ENCODE data around the gene KRTAP19-8. TPM values are rescaled to one million over a fixed set of nuclear protein-coding genes. Genes with fewer than 3 reads are reported as not detected.

KRTAP19-8 gene
- total RNA-seq, 1 donor: not detected

DNA sequence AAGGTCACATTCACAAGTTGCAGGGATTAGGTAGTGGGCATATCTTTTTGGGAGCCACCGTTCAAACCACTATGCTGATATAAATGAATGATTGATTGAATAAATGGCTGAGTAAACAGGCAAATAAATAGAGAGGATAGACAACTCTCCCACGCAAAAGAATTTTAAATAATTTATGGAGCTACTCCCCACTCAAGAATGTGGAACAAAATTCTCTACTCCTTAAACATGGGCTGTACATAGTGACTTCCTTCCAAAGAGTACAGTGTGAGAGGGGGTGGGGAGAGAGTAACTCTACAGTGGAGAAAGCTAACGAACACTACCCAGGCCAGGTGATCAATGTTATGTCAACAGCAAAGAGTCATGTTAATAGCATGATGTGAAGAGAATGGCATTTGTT lies 40.7 kb downstream of the KRTAP19-8 start:
- TF ChIP-seq, protein P1, sequence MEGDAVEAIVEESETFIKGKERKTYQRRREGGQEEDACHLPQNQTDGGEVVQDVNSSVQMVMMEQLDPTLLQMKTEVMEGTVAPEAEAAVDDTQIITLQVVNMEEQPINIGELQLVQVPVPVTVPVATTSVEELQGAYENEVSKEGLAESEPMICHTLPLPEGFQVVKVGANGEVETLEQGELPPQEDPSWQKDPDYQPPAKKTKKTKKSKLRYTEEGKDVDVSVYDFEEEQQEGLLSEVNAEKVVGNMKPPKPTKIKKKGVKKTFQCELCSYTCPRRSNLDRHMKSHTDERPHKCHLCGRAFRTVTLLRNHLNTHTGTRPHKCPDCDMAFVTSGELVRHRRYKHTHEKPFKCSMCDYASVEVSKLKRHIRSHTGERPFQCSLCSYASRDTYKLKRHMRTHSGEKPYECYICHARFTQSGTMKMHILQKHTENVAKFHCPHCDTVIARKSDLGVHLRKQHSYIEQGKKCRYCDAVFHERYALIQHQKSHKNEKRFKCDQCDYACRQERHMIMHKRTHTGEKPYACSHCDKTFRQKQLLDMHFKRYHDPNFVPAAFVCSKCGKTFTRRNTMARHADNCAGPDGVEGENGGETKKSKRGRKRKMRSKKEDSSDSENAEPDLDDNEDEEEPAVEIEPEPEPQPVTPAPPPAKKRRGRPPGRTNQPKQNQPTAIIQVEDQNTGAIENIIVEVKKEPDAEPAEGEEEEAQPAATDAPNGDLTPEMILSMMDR (IDR thresholded peaks at IDR 0.05; ENCODE audit: insufficient read depth, low read length): no peak
- DNase-seq (ENCODE audit: low read depth): no peak
- H3K4me3 ChIP-seq (ENCODE audit: low read depth, low read length): no peak overlapping the region

DNA sequence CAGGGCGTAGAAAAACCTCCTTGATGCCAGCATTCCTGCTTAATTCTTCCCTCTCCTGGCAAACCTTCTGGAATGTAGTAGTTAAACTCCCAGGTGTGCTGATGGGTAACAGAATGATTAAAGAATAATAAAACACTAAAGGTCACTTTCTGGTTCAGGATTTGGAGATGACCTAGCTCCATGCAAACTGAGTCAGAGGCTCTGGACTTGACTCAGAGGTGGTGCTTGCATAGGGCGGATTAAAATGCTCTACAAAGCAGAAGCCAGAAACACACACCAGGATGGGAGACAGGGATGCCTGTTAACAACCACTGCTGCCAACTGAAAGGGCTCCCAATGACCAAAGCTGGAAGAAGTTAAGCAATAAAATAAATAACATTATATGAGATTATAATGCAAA lies 41.5 kb downstream of the KRTAP19-8 start:
- TF ChIP-seq, protein P1 (IDR thresholded peaks at IDR 0.05; ENCODE audit: insufficient read depth, low read length): no peak
- no peak overlapping the region for H3K4me3 ChIP-seq (ENCODE audit: low read depth, low read length)
- DNase-seq (ENCODE audit: low read depth): no peak

DNA sequence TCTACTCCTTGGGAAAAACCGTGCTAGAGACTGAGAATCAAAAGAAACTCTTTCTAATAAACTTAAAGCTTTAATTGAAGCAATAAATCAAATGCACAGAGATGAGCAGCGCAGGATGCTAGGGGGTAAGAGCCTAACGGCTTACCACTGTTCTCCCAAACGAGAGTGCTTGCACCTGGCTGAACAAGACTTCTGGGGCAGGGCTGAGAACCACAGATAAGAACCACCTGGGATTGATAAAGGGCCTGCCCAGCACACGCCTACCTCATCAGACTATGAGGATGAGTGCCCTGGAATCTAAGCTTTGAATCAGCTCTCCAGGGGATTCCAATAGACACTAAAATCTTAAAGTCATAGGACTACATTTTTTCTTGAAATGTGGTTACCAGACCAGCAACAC lies 43.3 kb downstream of the KRTAP19-8 start:
- DNase-seq (ENCODE audit: low read depth): no peak
- TF ChIP-seq, protein P1 (IDR thresholded peaks at IDR 0.05; ENCODE audit: insufficient read depth, low read length): no peak

DNA sequence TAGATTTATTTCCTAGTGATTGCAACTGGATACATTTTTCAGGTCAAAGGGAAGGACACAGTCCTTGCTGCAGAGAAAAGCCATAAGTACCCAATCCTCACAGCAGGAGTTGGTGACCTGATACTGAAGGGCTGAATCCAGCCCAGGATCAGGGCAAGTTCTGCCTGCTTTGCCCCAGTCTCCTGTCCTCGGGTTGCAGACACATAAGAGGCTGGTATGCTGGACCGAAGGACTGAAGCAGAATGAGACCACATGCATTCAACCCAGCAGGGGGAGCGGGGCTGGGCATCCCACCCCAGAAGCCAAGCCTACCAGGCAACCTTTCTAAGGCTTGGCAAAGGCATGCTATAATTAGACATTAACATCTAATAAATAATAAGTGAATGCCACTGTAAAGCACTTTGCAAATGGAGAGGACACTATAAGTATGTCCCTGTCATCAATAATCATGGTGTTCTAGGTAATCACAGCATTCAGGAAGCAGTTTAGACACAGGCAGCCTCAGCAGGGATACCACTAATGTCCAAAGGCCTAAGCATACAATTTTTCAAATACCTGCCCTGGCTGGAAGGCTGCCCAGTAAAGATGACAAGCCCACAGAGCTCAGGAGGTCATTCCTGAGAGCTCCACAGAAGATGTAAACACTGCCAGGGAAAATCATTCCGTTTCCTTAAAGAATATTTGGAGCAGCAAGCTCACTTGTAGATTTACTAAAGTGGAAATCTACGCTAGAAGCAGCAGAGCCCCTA lies 47.6 kb downstream of the KRTAP19-8 start:
- DNase-seq (ENCODE audit: low read depth): no peak

More for the DNA sequence above, 43.3 kb downstream of the KRTAP19-8 start:
- no peak overlapping the region for H3K4me3 ChIP-seq (ENCODE audit: low read depth, low read length)

DNA sequence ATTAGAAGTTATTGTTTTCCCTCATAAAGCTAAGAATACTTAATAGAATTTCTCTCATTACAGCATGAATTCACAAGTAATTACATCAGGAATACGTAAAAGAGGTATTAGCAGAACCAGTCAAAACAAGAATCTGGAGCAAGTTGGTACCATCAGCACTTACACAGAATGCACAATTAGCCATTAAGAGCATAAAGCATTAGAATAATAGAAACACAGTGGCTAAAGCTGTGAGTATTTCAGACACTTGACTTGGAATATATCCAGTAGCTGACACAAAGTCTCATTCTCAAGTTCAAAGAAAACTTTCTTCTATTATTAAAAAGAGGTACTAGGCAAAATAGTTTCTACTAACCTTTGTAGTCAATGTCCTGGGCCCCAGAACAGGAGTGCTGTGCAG lies 49.6 kb downstream of the KRTAP19-8 start:
- DNase-seq (ENCODE audit: low read depth): no peak
- TF ChIP-seq, protein P1 (IDR thresholded peaks at IDR 0.05; ENCODE audit: insufficient read depth, low read length): no peak
- no peak overlapping the region for H3K4me3 ChIP-seq (ENCODE audit: low read depth, low read length)

More for the DNA sequence above, 47.6 kb downstream of the KRTAP19-8 start:
- H3K4me3 ChIP-seq (ENCODE audit: low read depth, low read length): no peak overlapping the region
- TF ChIP-seq, protein P1 (IDR thresholded peaks at IDR 0.05; ENCODE audit: insufficient read depth, low read length): no peak

Other genes starting within 250 kb of the KRTAP19-8 start
- not detected in 2 replicates for gene KRTAP8-1, start 225.2 kb downstream of the KRTAP19-8 start, total RNA-seq (ENCODE audit: low replicate concordance)
- gene KRTAP7-1, start 208.7 kb downstream of the KRTAP19-8 start, total RNA-seq (ENCODE audit: low replicate concordance): not detected in 2 replicates
- not detected in 2 replicates for gene KRTAP11-1, start 156.9 kb downstream of the KRTAP19-8 start, total RNA-seq (ENCODE audit: low replicate concordance)

Measured in fibroblast of the aortic adventitia (primary cell).